Measurements from ENCODE around the gene CDH2. TPM values are rescaled to one million over a fixed set of nuclear protein-coding genes. Genes with fewer than 3 reads are reported as not detected.

CDH2 gene
- 12.4 and 13.9 TPM in 2 replicates for total RNA-seq

GRCh38 chr18:28176948-28177827, at the start of gene CDH2:
Gene CDH2 (minus strand): TSS chr18:28177130. CDS start chr18:28177022, 108 bp downstream.

Measured in cardiac ventricle fibroblast (primary cell).